MM.1S (cell line): ENCODE measurements around the gene RPL18A.

Experiments used
- CTCF ChIP-seq: fragments of 300-600 bp; sonication (generic); IDR thresholded peaks from 2 replicates; pipeline ENCODE4 v1.5.1; 2016; ENCODE audit warnings: antibody characterized with exemption, low read length, mixed read lengths
- EZH2 ChIP-seq: fragments of 300-600 bp; sonication (generic); optimal IDR thresholded peaks from 2 replicates; pipeline ENCODE3; 2017; ENCODE audit warnings: low read depth, mild to moderate bottlenecking, antibody characterized with exemption, low read length, mixed read lengths
- EZH2phosphoT487 ChIP-seq: fragments of 300-600 bp; sonication (generic); IDR thresholded peaks from 2 replicates; pipeline ENCODE4 v1.6.1; 2018; ENCODE audit warnings: antibody characterized with exemption, low read length

GRCh38 chr19:17910791-17911360 is 51.2 kb downstream of the RPL18A start:
- no peak for TF ChIP-seq CTCF
- TF ChIP-seq EZH2phosphoT487 = no peak
- no peak for TF ChIP-seq EZH2
